Mesenchymal stem cell (in vitro differentiated cells and primary cell): ENCODE data around the gene TSC22D4.

ENCODE experiments used
- DNase-seq: peaks from one replicate; pipeline ENCODE4 v3.0.0-alpha.2; 2013
- H2AFZ ChIP-seq: one replicate; pipeline ENCODE4 v1.6.1; 2013; ENCODE audit warnings: low read depth, mild to moderate bottlenecking, control low read depth, inconsistent platforms, low read length, moderate library complexity
- H2AK5ac ChIP-seq: 2 replicates; pipeline ENCODE4 v1.6.1; 2013; ENCODE audit warnings: low read length, moderate library complexity, mild to moderate bottlenecking, inconsistent platforms; ENCODE audit not compliant: severe bottlenecking
- H2BK120ac ChIP-seq: one replicate; pipeline ENCODE4 v1.6.1; 2013; ENCODE audit warnings: low read depth, mild to moderate bottlenecking, inconsistent platforms, low read length, moderate library complexity
- H2BK12ac ChIP-seq, 2 experiments: one replicate each; pipeline ENCODE4 v1.6.1; 2013; ENCODE audit warnings: inconsistent platforms in 2 of 2, low read length in 2 of 2, mild to moderate bottlenecking in 2 of 2, moderate library complexity in 2 of 2, control low read depth in 1 of 2
- H2BK15ac ChIP-seq: one replicate; pipeline ENCODE4 v1.6.1; 2013; ENCODE audit warnings: mild to moderate bottlenecking, low read depth, inconsistent platforms; ENCODE audit not compliant: poor library complexity, severe bottlenecking
- H2BK5ac ChIP-seq: 2 replicates; pipeline ENCODE4 v1.6.1; 2013; ENCODE audit warnings: low read depth, mild to moderate bottlenecking, low read length, control low read depth, inconsistent platforms; ENCODE audit not compliant: poor library complexity, severe bottlenecking
- H3K14ac ChIP-seq, 2 experiments: one replicate each; pipeline ENCODE4 v1.6.1; 2013; ENCODE audit warnings: inconsistent platforms in 2 of 2, low read length in 2 of 2, control low read depth in 1 of 2, mild to moderate bottlenecking in 1 of 2, moderate library complexity in 1 of 2
- H3K18ac ChIP-seq, 2 experiments: one replicate each; pipeline ENCODE4 v1.6.1; 2013; ENCODE audit warnings: inconsistent platforms in 2 of 2, low read length in 2 of 2, control low read depth in 1 of 2, low read depth in 1 of 2, mild to moderate bottlenecking in 1 of 2
- H3K23ac ChIP-seq, 2 experiments: one replicate each; pipeline ENCODE4 v1.6.1; 2013; ENCODE audit warnings: inconsistent platforms in 2 of 2, low read length in 2 of 2, mild to moderate bottlenecking in 2 of 2, moderate library complexity in 2 of 2, control low read depth in 1 of 2
- H3K27ac ChIP-seq: 2 replicates; pipeline ENCODE4 v1.5.1; 2013; ENCODE audit warnings: mild to moderate bottlenecking, moderate library complexity, low read length, control low read depth, inconsistent platforms; ENCODE audit not compliant: poor library complexity, severe bottlenecking
- H3K27me3 ChIP-seq, 2 experiments: 2 replicates each; pipeline versions ENCODE4 v1.6.1 to v1.7.0; 2013; ENCODE audit warnings: low read length in 2 of 2, mild to moderate bottlenecking in 2 of 2, moderate library complexity in 2 of 2, control low read depth in 1 of 2, inconsistent platforms in 1 of 2; ENCODE audit not compliant: control insufficient read depth in 1 of 2, insufficient read depth in 1 of 2
- H3K36me3 ChIP-seq, 2 experiments: 2 replicates each; pipeline versions ENCODE4 v1.6.1 to v1.7.0; 2013; ENCODE audit warnings: low read length in 2 of 2, control low read depth in 1 of 2, inconsistent platforms in 1 of 2, low read depth in 1 of 2, mild to moderate bottlenecking in 1 of 2; ENCODE audit not compliant: insufficient read depth in 2 of 2, control insufficient read depth in 1 of 2
- H3K4ac ChIP-seq, 2 experiments: one replicate each; pipeline ENCODE4 v1.6.1; 2013; ENCODE audit warnings: inconsistent platforms in 2 of 2, low read length in 2 of 2, mild to moderate bottlenecking in 2 of 2, moderate library complexity in 2 of 2, control low read depth in 1 of 2, low read depth in 1 of 2
- H3K4me1 ChIP-seq: 2 replicates; pipeline ENCODE4 v1.6.1; 2013; ENCODE audit warnings: low read depth, low read length, control low read depth; ENCODE audit not compliant: control insufficient read depth, insufficient read depth
- H3K4me2 ChIP-seq: 2 replicates; pipeline ENCODE4 v1.6.1; 2013; ENCODE audit warnings: low read length, mild to moderate bottlenecking, inconsistent platforms; ENCODE audit not compliant: poor library complexity, severe bottlenecking
- H3K4me3 ChIP-seq, 2 experiments: 2 replicates each; pipeline versions ENCODE4 v1.5.1 to v1.7.0; 2013; ENCODE audit warnings: low read length in 2 of 2, mild to moderate bottlenecking in 2 of 2, control low read depth in 1 of 2, low read depth in 1 of 2; ENCODE audit not compliant: insufficient read depth in 1 of 2
- H3K79me1 ChIP-seq: replicated peaks from 2 replicates; pipeline ENCODE4 v1.6.1; 2013; ENCODE audit warnings: mild to moderate bottlenecking, control low read depth, low read length, inconsistent platforms; ENCODE audit not compliant: poor library complexity, severe bottlenecking
- H3K9ac ChIP-seq: 2 replicates; pipeline ENCODE4 v1.7.0; 2013; ENCODE audit warnings: mild to moderate bottlenecking, low read length, moderate library complexity
- H3K9me3 ChIP-seq: 2 replicates; pipeline ENCODE4 v1.7.0; 2013; ENCODE audit warnings: mild to moderate bottlenecking, low read length; ENCODE audit not compliant: control insufficient read depth
- H4K8ac ChIP-seq: one replicate; pipeline ENCODE4 v1.6.1; 2013; ENCODE audit warnings: inconsistent platforms, mild to moderate bottlenecking, low read length, moderate library complexity
- H4K91ac ChIP-seq: one replicate; pipeline ENCODE4 v1.6.1; 2013; ENCODE audit warnings: mild to moderate bottlenecking, low read length, inconsistent platforms
- WGBS: methylation state at CpG from one replicate; pipeline ENCODE4 v1.1.7; 2013; ENCODE audit warnings: mixed read lengths; 5-methylcytosine and 5-hydroxymethylcytosine counted together

The TSC22D4 gene

DNA sequence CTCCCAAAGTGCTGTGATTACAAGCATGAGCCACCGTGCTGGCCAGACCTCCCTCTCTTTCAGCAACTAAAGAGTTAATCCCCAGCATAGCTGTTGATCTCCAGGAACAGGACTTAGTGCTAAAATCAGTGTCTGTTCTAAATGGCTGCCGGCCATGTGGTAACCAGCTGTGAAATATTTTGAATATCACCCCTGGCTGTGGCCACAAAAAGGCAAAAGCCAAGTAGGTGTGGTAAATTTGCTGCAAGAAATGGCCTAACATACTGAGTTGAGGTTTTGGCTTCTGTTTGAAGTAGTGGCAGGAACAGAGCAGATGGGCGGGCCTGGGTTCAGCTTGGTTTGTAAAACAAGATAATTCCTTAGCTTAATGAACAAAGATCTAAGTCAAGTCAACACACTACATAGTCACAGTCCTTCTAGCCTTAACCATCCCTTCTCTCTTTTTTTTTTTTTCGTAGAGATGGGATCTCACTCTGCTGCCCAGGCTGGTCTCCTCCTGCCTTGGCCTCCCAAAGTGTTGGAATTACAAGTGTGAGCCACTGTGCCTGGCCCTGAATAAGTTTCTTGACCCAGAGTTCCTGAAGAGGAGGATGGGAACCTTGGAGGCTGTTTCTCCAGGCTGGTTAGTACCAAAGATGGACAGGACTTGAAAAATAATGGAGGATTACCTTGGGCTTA, 37.3 kb upstream of the TSC22D4 start:
- Histone ChIP-seq H3K36me3 (no peaks in the 10 kb centered on the region), H3K27me3 (peaks cover 0 to 4% of the 10 kb centered on the region in 2 experiments), H3K4me3 (peak overlapping the region in 1 of 2 experiments; percentile 11), H3K27ac (no peak overlapping the region), H3K4me2 (no peak overlapping the region), H3K4ac (no peak overlapping the region), H3K18ac (no peak overlapping the region), H3K9me3 (no peaks in the 10 kb centered on the region), H2BK12ac (no peak overlapping the region), H2BK15ac (no peak overlapping the region), H3K4me1 (peaks cover 3% of the 10 kb centered on the region), H4K91ac (no peak overlapping the region), H2BK5ac (no peak overlapping the region), H3K9ac (peak overlapping the region; percentile 70), H3K79me1 (no peaks in the 10 kb centered on the region), H4K8ac (no peak overlapping the region), H3K23ac (no peak overlapping the region), H2AK5ac (no peak overlapping the region), H2BK120ac (no peak overlapping the region), H2AFZ (no peak overlapping the region), H3K14ac (no peak overlapping the region)
- WGBS = 39% methylated on average over 4 of the region's 4 CpGs
- DNase-seq = peak; percentile 83

- Histone ChIP-seq H2BK12ac (no peak overlapping the region), H3K27ac (no peak overlapping the region), H3K4ac (no peak overlapping the region), H3K4me1 (peaks cover 3% of the 10 kb centered on the region), H3K14ac (no peak overlapping the region), H3K4me3 (no peak overlapping the region), H2AFZ (no peak overlapping the region), H3K23ac (no peak overlapping the region), H3K79me1 (no peaks in the 10 kb centered on the region), H3K36me3 (no peaks in the 10 kb centered on the region), H4K91ac (no peak overlapping the region), H3K9ac (peak overlapping the region; percentile 70), H2AK5ac (no peak overlapping the region), H3K9me3 (no peaks in the 10 kb centered on the region), H2BK5ac (no peak overlapping the region), H2BK15ac (no peak overlapping the region), H2BK120ac (no peak overlapping the region), H3K18ac (no peak overlapping the region), H4K8ac (no peak overlapping the region), H3K27me3 (no peaks in the 10 kb centered on the region), H3K4me2 (no peak overlapping the region)
- peak; percentile 65 for DNase-seq
- WGBS = 5% methylated on average over 2 of the region's 2 CpGs
These were observed 36.1 kb upstream of the TSC22D4 start for GRCh38 chr7:100515072-100515532.

- Histone ChIP-seq H4K91ac (no peak overlapping the region), H3K27me3 (peaks cover 0 to 6% of the 10 kb centered on the region in 2 experiments), H3K23ac (no peak overlapping the region), H2BK5ac (no peak overlapping the region), H3K9ac (no peak overlapping the region), H2AFZ (no peak overlapping the region), H2BK12ac (no peak overlapping the region), H3K27ac (no peak overlapping the region), H3K18ac (no peak overlapping the region), H3K14ac (no peak overlapping the region), H3K9me3 (no peaks in the 10 kb centered on the region), H3K79me1 (no peaks in the 10 kb centered on the region), H4K8ac (no peak overlapping the region), H3K36me3 (no peaks in the 10 kb centered on the region), H3K4me1 (peaks cover 5% of the 10 kb centered on the region), H2AK5ac (no peak overlapping the region), H3K4me2 (no peak overlapping the region), H3K4ac (no peak overlapping the region), H2BK120ac (no peak overlapping the region), H3K4me3 (no peak overlapping the region), H2BK15ac (no peak overlapping the region)
- DNase-seq = no peak
- WGBS = 91% methylated on average over 9 of the region's 9 CpGs
These were observed 34.3 kb upstream of the TSC22D4 start for GRCh38 chr7:100513212-100513810.

DNA sequence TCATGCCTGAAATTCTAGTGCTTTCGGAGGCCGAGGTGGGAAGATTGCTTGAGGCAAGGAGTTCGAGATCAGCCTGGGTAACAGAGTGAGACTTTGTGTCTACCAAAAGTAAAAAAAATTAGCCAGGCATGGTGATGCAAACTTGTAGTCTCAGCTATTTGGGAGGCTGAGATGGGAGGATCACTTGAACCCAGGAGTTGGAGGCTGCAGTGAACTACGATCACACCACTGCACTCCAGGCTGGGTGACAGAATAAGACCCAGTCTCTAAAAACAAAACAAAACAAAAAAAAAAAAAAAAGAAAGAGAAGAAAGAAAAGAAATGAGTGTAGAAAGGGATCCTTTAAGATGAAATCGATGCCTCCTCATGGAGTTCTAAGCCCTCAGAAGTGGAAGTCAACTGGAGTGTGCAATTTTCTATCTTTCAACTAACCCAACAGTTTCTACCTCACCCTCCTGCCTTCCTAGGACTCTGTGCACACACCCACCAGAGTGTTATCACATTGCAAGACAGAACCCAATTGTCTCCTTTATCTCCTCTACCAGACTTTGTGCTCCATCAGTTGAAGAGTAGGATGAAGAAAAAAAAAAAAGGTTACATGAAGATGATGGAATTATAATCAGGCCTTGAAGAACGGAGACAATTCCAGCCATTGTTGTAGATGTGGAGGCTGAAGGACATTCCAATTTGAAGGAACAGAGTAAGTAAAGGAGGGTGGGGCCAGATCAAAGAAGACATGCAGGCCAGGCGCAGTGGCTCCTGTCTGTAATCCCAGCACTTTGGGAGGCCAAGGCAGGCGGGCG, 31.6 kb upstream of the TSC22D4 start:
- H3K9ac ChIP-seq = no peak overlapping the region
- H3K4me3 ChIP-seq = no peak overlapping the region
- no peak overlapping the region for H3K23ac ChIP-seq
- H3K27me3 ChIP-seq = peaks cover 0 to 11% of the 10 kb centered on the region in 2 experiments
- no peaks in the 10 kb centered on the region for H3K36me3 ChIP-seq
- no peak overlapping the region for H2BK5ac ChIP-seq
- H3K9me3 ChIP-seq = no peaks in the 10 kb centered on the region
- H3K14ac ChIP-seq = no peak overlapping the region
- no peak overlapping the region for H3K4me2 ChIP-seq
- H3K4me1 ChIP-seq = peaks cover 3% of the 10 kb centered on the region
- H3K79me1 ChIP-seq = no peaks in the 10 kb centered on the region
- H3K4ac ChIP-seq = no peak overlapping the region
- H4K91ac ChIP-seq = no peak overlapping the region
- H2BK12ac ChIP-seq = no peak overlapping the region
- 93% methylated on average over 8 of the region's 9 CpGs for WGBS
- H2AFZ ChIP-seq = no peak overlapping the region
- H3K27ac ChIP-seq = no peak overlapping the region
- DNase-seq = no peak
- H2AK5ac ChIP-seq = no peak overlapping the region
- no peak overlapping the region for H2BK15ac ChIP-seq
- no peak overlapping the region for H4K8ac ChIP-seq
- no peak overlapping the region for H2BK120ac ChIP-seq
- H3K18ac ChIP-seq = no peak overlapping the region
